NCI-H2029 (cell line): ENCODE measurements around the gene TBC1D8.

Experiments
- DNase-seq: peaks from one replicate; lab custom pipeline; 2025; lab: John Stamatoyannopoulos, UW

TBC1D8 gene

DNA sequence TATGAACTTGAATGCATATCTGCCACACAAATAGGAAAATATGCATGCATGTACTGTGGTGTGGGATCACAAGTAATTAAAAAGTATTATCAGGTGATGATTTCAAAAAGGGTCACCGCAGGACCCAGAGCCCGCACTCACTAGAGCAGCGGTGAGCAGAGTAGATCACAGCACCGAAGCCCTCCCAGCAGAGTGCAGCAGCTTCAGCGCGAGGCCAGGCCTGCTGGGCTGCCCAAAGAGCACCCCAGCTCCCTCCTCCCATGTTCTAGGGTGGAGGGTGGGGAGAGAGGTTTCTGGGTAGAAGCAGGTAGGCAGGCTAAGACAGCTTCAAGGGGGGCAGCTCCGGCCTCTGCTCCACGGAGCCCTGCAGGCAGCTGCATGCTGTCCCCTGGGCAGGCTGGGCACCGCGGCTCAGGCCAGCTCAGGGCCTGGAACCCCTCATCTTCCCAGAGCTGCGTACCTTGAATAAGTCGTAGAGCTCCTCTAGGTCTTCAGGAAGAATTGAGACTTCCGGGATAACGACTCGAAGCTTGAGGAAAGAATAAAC lies 124.2 kb downstream of the TBC1D8 start:
- DNase-seq = no peak

DNA sequence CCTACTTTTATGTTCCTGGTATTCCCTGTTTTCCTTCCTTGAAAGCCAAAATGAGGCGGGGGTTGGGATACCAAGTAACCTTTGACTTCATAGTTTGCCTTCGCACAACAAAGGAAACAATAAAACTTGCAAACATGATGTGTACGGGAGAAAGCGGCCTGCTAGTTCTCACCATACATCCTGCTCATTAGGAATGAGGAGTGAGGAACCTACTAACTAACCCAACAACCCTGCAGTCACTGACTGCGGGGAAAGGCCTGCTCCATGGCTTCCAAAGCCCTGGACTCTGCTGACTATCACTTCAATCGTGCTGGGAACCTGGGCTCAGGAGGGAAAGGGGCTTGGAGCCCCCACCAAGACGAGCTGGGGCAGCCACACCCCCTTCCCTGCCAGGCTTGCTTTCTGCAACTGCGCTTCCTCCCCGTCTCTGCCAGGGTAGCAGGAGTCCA lies 124.9 kb downstream of the TBC1D8 start:
- no peak for DNase-seq

DNA sequence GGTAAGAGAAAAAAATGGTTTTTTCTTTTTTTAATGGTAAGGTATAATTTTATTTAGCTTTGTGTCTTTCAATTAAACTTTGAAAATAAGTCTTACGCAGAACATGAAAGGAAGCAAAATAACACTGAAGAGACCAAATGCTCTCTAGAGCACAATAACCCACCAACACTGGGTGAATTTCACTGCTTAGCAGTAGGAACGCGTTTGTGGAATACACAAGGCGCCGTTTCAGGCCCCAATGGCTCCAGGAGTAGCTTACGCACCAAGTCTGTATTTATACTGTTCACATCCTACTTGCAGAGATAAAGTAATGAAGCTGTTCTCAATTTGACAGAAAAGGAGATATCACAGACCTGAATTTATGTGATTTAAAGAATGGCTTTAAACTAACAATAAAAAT lies 125.6 kb downstream of the TBC1D8 start:
- DNase-seq = no peak

DNA sequence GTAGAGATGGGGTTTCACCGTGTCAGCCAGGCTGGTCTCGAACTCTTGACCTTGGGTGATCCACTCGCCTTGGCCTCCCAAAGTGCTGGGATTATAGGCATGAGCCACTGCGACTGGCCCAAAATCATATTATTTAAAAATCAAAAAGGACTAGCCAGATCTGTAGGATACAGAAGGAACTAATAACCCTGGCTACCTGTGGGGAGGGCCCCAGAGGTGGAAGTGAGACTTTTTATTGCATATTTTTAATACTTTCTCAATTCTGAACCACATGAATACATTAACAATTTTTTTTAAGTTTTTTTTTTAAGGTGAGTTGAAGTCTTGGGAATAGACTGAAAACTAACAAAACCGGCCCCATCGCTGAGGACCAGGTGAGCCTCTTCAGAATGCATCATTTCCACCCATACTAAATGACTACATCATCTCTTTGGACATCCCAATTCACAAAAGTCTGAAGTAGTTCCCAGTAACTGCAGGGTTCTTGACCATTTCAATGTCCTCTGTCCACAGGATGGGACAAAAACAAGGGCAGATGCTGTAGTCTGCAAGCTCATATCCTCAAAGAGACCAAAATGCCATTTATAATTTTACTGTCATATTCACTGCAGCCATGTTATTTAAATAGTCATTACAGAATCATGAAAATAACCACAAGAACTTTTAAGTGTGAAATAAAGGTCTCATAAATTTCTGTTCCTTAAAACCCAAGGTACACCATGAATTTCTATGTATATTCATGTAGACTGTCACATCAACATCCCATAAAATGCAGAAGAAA lies 127.7 kb downstream of the TBC1D8 start:
- DNase-seq = no peak

DNA sequence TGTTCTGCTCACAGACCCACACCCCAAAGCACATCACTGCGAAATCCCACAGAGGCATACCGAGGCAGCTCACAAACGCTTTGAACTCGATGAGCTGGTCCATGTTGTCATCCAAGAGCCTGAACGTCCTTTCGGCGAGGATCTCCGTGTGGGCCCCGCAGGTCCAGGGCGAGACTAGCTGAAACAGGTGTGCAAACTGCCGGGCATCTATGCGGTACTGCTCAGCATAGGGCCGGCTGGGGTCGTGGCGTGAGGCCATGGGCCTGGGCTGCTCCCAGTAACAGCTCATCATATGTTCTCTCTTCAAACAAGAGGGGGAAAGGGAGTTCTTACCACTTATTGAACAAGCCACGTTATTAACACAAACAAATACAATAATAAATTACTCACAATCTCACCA lies 129.0 kb downstream of the TBC1D8 start:
- DNase-seq = no peak

DNA sequence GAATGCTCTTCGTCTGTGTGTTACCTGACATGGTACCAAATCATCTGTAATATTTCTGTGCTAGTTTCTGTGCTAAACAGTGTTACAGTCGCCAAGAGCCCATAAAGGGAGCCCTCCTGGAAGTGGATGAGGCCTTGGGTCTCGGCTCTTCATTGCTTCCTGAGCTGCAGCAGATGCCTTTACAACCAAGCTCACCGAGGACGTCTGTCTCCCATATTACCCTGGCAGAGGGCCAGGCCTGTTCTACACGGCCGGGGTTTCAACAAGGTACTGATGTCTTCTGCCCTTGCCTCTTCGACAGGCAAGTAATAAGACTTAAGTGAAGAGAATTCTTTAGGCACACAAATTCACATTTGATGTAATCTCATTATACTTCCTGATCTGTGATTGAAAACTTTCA lies 132.2 kb downstream of the TBC1D8 start:
- peak; percentile 29 for DNase-seq

DNA sequence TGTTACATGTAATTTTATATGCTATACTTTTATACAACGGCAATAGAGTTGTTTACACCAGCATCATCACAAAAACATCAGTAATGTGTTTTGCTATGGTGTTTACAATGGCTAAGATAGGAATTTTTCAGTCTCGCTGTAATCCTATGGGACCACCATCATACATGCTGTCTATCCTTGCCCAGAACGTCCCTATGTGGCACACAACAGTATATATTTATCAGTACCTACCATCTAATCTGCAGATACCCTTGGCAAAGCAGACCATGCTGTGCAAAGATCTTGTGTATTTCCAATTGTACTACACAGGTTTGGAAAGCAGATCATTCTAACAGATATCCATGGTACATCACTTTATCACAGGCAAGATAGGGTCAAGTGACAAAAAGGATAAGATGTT lies 133.8 kb downstream of the TBC1D8 start:
- DNase-seq = no peak

DNA sequence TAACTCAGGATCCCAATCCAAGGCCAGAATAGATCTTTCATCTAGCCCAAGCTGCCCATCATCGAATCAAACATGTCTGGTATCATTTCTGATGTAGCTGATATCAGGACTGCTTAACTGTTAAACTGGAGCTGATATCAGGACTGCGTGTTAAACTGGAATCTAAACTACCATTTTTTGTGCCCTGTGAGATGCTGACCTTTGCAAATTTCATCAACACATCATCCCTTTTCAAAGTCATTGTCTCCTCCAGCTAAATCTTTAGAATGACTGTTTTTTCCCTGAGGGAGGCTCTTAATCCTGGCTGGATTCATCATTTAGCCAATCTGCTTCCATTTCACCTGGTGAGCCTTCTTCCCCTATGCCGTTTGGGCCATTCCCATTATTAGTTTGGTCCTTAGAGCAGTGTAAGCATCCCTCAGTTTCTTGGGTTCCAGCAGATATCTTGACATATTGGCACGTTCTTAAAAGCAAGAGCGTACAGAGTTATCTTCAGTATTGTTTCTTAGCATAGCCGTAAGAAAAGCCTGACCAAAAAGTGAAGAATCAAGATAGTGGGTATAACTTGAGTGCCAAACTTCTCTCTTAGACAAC lies 136.8 kb downstream of the TBC1D8 start:
- no peak for DNase-seq

DNA sequence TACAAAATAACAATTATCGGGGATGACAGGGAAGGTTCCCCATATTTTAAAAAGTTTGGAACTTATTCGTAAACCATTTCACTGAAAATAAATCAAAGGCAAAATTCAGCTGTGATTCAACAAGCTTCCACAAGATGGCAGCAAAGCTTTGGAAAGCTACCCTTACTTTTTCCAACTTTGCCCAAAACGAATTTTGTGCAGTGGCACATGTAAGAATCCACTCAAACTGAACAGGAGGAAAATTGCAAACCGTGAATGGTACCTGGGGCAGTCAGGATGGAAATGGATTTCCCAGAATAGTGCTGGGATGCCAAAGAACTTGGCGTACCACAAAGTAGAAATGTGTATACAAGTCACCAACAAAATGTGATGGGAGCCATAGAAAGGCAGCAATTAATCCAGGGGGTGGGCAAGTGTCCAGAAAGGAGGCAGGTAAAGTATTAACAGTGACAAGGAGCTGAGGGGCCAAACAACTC lies 138.4 kb downstream of the TBC1D8 start:
- no peak for DNase-seq

DNA sequence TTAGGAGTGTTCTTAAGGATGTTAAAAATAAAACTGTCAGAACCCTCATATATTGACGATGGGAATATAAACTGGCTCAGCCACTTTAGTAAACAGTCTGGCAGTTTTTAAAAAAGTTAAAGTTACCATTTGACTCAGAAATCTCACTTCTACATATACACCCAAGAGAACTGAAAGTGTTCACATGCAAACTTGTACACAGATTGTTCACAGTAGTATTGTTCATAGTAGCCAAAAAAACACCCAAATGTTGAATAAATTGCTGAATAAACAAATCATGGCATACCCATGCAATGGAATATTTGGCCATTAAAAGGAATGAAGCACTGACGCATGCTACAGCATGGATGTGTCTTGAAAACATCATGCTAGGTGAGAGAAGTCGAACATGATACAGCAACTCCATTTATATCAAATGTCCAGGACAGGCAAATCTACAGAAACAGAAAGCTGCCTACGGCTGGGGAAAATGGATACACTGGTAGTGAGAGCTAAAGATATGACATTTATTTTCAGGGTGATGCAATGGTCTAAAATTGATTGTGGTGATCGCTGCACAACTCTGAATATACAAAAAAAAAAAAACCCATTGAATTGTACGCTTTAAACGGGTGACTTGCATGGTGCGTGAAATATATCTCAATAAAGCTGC lies 139.0 kb downstream of the TBC1D8 start:
- no peak for DNase-seq

DNA sequence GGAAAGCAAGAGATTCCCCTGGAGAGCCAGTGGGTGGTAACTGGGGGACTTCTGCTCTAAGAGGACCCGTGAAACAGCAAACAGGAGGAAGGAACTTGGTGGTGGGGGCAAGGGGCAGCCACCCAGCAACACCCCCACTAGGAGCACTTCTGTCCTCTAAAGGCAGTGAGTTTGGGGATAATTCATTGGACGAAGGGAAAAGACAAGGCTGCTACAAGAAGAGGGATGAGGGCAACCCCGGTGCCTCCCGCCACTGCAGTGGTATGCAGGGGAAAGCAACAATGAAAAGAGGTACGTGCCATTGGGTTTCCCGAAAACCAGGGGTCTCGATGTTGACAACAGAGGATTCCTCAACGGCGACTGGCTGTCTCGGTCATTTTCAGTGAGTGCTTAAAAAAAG lies 140.0 kb downstream of the TBC1D8 start:
- no peak for DNase-seq

DNA sequence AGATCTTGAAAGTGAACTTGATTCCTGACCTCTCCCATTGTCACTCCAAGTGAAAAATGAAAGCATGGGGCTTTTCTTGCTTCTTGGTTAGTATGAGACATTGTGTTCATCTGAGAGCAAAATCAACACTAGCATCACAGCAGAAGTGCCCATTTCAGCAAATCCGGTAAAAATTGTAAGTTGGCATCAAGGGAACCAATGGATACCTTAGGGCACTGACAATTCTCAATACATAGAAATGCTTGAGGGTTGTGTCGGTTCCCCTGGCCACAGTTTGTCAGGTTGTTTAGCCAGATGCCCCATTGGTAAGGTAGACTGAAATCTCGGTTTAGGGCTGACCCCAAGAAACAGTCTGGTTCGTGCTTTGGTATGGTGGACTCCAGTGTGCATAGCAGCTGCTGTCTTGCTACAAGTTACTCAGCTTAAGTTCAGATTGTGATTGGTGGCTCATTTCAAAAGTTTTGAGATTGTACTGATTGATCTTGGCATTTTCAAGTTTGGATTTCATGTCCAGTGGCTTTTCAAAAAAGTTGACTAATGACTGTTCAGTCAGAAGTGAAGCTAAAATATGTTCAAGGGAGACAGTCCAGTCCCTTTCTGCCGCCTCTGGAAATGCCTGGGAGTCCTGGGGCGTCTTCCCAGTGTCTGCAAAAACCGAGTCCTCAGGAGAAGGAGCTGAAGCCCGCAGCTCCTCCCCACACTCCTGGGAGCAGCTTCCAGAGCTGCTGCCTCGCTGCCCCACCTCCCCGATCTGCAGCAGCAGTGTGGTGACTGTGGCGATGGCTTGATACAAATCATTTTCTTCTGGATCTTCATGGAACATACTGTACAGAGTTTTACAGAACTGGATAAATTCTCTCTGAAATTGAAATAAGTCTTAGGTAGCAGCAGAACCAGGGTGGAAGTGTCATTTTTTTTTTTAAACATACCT lies 143.5 kb downstream of the TBC1D8 start:
- DNase-seq = no peak

DNA sequence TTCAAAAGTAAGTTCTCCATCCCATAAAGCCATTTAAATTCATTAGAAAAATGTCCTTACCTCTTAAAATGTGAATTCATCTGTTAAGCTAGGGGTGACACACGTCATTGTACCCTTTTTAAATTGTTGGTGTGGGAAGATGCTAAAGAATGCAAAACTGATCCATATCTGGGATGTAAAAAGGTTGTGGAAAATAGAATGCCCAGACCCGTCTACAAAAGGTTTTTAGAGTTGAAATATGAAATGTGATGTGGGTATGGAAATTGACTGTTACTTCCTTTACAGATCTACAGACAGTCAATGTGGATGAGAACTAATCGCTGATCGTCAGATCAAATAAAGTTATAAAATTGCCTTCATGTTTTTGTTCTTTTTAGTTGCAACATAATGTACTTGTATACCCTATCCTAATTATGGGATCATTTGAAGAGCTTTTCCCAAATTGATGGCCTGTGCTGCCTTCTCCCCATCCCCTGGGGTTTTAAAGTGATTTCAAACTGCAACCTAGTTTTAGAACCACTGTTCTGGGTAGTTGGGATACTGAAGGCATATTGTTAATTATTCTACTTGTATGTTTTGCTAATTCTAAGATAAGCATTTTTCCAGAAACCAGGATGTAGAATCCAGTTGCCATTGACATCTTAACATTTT lies 145.0 kb downstream of the TBC1D8 start:
- no peak for DNase-seq

DNA sequence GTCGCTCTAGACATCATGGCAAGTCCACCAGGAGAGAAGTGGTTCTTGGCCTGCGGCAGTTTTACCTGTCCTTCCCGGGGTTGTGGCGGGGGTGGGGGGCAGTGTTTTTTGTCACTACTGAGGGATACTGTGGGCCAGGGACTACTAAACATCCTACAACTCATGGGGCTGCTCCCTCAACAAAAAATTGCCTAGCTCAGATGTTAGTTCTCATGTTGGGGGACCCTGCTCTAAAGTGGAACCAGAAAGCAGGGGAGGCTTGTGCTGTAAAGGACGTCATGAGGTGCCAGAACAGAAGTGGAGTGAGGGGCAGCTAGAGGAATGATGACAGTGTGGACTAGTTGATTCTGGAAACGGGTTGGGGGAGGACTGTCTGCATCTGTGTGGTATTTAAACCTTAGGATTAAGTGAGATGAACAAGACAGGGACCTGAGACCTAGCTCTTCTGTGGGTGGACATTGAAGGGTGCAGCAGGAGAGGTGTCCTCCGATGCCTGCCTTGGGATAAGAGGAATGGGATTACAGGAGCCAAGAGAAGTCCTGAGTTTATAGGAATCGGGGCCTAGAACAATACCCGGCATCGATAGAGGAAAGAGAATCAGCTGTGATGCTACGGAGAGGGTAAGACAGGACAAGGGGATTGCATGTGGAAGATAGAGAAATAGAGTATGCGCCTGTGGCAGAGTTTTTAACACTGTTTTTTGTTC lies 146.4 kb downstream of the TBC1D8 start:
- no peak for DNase-seq

DNA sequence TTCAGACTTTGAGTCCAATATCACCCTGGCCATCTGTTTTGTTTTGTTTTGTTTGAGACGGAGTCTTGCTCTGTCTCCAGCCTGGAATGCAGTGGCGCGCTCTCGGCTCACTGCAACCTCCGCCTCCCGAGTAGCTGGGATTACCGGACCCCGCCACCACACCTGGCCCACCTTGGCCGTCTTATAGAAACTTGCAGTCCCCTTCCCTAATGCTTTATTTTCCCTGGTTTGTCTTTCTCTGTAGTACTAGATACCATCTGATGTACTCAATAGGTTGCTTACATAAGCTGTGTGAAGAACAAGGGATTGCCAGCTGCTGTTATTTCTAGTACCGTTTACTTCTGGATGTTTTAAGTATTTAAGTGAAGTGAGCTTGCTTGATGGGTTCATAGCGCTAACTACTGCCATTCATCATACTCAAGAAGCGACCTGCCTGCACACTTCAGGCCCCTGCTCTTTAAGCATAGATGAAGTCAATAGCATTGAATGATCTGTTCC lies 147.9 kb downstream of the TBC1D8 start:
- DNase-seq = no peak

DNA sequence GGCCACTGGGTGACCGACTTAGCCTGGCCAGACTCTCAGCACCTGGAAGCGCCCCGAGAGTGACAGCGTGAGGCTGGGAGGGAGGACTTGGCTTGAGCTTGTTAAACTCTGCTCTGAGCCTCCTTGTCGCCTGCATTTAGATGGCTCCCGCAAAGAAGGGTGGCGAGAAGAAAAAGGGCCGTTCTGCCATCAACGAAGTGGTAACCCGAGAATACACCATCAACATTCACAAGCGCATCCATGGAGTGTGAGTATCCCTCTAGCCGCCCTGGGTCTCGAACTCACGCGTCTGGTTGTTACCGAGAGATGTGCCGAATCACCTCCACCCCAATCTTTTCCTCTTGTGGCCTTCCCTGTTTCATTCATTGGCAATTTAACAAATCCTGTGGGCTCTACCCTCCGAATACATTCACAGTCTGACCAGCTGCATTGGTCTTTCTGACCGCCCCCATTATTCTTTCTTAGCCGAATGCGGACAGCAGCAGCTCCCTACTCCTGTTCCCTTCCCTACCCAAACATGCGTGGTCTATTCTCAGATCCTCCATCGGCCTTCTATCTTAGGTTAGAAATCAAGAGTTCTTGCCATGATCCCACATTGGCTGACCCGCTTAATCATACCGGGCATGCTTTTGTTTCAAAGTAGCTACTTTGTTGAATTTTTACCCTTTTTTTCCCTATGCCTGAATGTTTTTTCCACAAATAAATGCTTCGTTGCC lies 148.5 kb downstream of the TBC1D8 start:
- DNase-seq = no peak

DNA sequence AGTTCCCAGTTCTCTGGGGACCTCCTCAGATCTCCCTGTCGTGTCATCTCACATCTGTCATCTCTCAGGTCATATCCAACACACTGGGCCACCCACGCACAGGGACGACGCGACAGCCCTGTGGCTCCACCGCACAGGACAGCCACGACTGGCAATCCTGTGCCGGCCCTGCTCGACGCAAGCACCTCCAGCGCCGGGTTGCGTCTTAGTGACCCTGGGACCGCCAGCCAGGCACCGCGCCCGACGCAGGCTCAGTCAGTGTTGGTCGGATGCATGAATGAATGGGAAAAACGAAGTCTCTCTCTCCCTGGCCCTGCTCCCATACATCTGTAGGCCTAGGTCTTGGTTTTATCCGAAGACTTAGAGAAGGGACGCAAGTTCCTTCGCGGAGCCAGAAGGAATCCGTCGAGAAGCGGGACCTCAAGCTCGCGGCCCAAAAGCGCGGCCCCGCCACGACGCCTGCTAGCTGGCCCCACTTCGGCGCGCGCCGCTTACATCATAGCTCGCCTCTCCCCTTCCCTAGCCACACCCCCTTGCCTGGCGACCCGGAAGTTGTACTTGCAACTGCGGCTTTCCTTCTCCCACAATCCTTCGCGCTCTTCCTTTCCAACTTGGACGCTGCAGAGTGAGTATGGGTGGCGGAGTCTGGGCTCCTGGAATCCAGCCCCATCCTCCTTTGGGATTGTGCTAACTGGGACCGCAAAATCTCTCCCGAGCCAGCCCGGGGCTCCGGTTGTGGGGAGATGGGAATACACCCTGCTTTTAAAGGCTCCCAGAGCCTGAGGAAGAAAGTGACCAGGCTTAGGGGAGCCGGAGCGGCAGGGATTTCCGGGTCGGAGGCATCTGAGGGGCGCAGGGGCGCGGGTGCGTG lies 149.3 kb downstream of the TBC1D8 start, which contains the start of gene RPL31:
RPL31 (plus strand) TSS at position 599 of the 871 bp plus-strand sequence. CDS start 413 bp downstream, outside the sequence.
- peak; percentile 92 for DNase-seq

DNA sequence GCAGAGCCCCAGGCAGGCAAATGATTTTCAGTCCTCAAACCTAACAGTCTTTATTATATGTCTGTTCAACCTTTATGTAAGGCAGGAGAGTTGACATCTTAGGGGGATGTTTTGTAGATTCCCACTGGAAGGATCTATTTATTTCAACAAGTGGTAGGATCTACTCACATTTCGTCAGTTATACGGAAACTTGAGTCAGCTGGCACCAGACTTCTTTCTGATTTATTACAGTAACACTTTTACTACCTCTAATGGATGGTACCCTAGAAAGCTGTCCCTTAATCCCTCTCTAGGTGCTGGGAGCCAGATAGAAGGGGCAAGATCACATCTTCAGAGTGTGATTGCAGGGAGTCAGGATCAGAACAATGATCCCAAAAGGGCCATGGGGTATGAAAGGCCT lies 151.2 kb downstream of the TBC1D8 start:
- no peak for DNase-seq

DNA sequence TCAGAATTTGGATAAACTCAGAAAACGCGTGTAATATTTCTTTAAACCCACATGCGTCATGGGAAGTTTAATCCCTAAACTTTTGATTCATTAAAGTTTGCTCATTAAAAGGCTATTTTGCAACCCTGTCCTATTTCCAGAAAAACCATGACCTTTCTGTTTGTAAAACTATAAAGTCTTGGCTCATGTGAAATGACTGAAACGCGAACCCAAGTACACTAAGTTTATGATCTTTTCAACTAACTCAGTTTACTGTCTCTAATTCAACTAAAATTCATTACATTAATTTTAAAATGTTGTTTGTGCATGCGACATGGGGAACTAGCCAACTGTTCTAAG lies 153.0 kb downstream of the TBC1D8 start:
- DNase-seq = no peak
